Measurements from ENCODE around the gene SYNE2. TPM values are rescaled to one million over a fixed set of nuclear protein-coding genes. Genes with fewer than 3 reads are reported as not detected.
"Not testable (repeated sequence)": the region's sequence is repeated elsewhere in the genome, so short reads cannot be mapped to it uniquely, and the experiment has no call there.

Gene SYNE2
- total RNA-seq, 1 experiment from 2014 or later: 67.4 TPM

GRCh38 chr14:64208261-64208660 is 355.5 kb downstream of the SYNE2 start:
- Mint-ChIP-seq H3K36me3 (ENCODE audit: insufficient read depth, unreplicated experiment) (peaks cover 79% of the 10 kb centered on the region), H3K4me1 (ENCODE audit: insufficient read depth, unreplicated experiment) (no peaks in the 10 kb centered on the region), H3K9me3 (ENCODE audit: unreplicated experiment) (no peaks in the 10 kb centered on the region), H3K27ac (ENCODE audit: low read depth, unreplicated experiment) (no peak overlapping the region), H3K27me3 (ENCODE audit: insufficient read depth, unreplicated experiment) (no peaks in the 10 kb centered on the region), H3K4me3 (ENCODE audit: unreplicated experiment) (no peak overlapping the region)
- intact Hi-C loops (cut with micrococcal nuclease): no loop called here
- ChIA-PET CTCF (interaction anchor here (0.6 to 1.5 kb wide), 2 partner anchors 97 to 198 kb away, joined by 3 to 4 read pairs; no protein-coding TSS in a partner anchor), POLR2A (no interaction called here)
- no TSS peak for BruUV-seq (replicated peaks)
- no peak for TF ChIP-seq CTCF (IDR thresholded peaks at IDR 0.05; ENCODE audit: unreplicated experiment)
- DNase-seq (ENCODE audit: unreplicated experiment): no peak

GRCh38 chr14:64208981-64209380 is 356.2 kb downstream of the SYNE2 start:
- no peaks in the 10 kb centered on the region for H3K9me3 Mint-ChIP-seq (ENCODE audit: unreplicated experiment)
- TF ChIP-seq CTCF (IDR thresholded peaks at IDR 0.05; ENCODE audit: unreplicated experiment): no peak
- no peaks in the 10 kb centered on the region for H3K27me3 Mint-ChIP-seq (ENCODE audit: insufficient read depth, unreplicated experiment)
- POLR2A ChIA-PET: no interaction called here
- no peak overlapping the region for H3K4me3 Mint-ChIP-seq (ENCODE audit: unreplicated experiment)
- peaks cover 79% of the 10 kb centered on the region for H3K36me3 Mint-ChIP-seq (ENCODE audit: insufficient read depth, unreplicated experiment)
- no peak overlapping the region for H3K27ac Mint-ChIP-seq (ENCODE audit: low read depth, unreplicated experiment)
- intact Hi-C loops (cut with micrococcal nuclease): no loop called here
- no peaks in the 10 kb centered on the region for H3K4me1 Mint-ChIP-seq (ENCODE audit: insufficient read depth, unreplicated experiment)
- no peak for DNase-seq (ENCODE audit: unreplicated experiment)
- BruUV-seq (replicated peaks): no TSS peak
- CTCF ChIA-PET: interaction anchor here (1.5 kb wide), 1 partner anchor 198 kb away, joined by 4 read pairs; no protein-coding TSS in a partner anchor

- peaks cover 79% of the 10 kb centered on the region for H3K36me3 Mint-ChIP-seq (ENCODE audit: insufficient read depth, unreplicated experiment)
- intact Hi-C loops (cut with micrococcal nuclease): no loop called here
- H3K27ac Mint-ChIP-seq (ENCODE audit: low read depth, unreplicated experiment): no peak overlapping the region
- POLR2A ChIA-PET: interaction anchor here (1.1 kb wide), 1 partner anchor 10 kb away, joined by 3 read pairs; no protein-coding TSS in a partner anchor
- DNase-seq (ENCODE audit: unreplicated experiment): no peak
- no peak for TF ChIP-seq CTCF (IDR thresholded peaks at IDR 0.05; ENCODE audit: unreplicated experiment)
- no peaks in the 10 kb centered on the region for H3K4me1 Mint-ChIP-seq (ENCODE audit: insufficient read depth, unreplicated experiment)
- no TSS peak for BruUV-seq (replicated peaks)
- no peaks in the 10 kb centered on the region for H3K27me3 Mint-ChIP-seq (ENCODE audit: insufficient read depth, unreplicated experiment)
- no peak overlapping the region for H3K4me3 Mint-ChIP-seq (ENCODE audit: unreplicated experiment)
- CTCF ChIA-PET: interaction anchor here (0.5 to 1.5 kb wide), 2 partner anchors 199 to 822 kb away, joined by 4 to 5 read pairs; no protein-coding TSS in a partner anchor
- no peaks in the 10 kb centered on the region for H3K9me3 Mint-ChIP-seq (ENCODE audit: unreplicated experiment)
Measured at GRCh38 chr14:64209444-64210131, 356.8 kb downstream of the SYNE2 start.

- peaks cover 83% of the 10 kb centered on the region for H3K36me3 Mint-ChIP-seq (ENCODE audit: insufficient read depth, unreplicated experiment)
- intact Hi-C loops (cut with micrococcal nuclease): no loop called here
- ChIA-PET CTCF (no interaction called here), POLR2A (interaction anchor here (1.1 kb wide), 1 partner anchor 10 kb away, joined by 3 read pairs; no protein-coding TSS in a partner anchor)
- H3K4me3 Mint-ChIP-seq (ENCODE audit: unreplicated experiment): no peak overlapping the region
- no peak overlapping the region for H3K27ac Mint-ChIP-seq (ENCODE audit: low read depth, unreplicated experiment)
- no peaks in the 10 kb centered on the region for H3K9me3 Mint-ChIP-seq (ENCODE audit: unreplicated experiment)
- no peak for DNase-seq (ENCODE audit: unreplicated experiment)
- no peaks in the 10 kb centered on the region for H3K4me1 Mint-ChIP-seq (ENCODE audit: insufficient read depth, unreplicated experiment)
- no peaks in the 10 kb centered on the region for H3K27me3 Mint-ChIP-seq (ENCODE audit: insufficient read depth, unreplicated experiment)
- BruUV-seq (replicated peaks): no TSS peak
- no peak for TF ChIP-seq CTCF (IDR thresholded peaks at IDR 0.05; ENCODE audit: unreplicated experiment)
Measured at GRCh38 chr14:64210216-64210615, 357.4 kb downstream of the SYNE2 start.

- H3K9me3 Mint-ChIP-seq (ENCODE audit: unreplicated experiment); DNase-seq (ENCODE audit: unreplicated experiment); H3K4me3 Mint-ChIP-seq (ENCODE audit: unreplicated experiment); BruUV-seq (replicated peaks); H3K27ac Mint-ChIP-seq (ENCODE audit: low read depth, unreplicated experiment); H3K4me1 Mint-ChIP-seq (ENCODE audit: insufficient read depth, unreplicated experiment); CTCF ChIA-PET; intact Hi-C loops (cut with micrococcal nuclease); H3K27me3 Mint-ChIP-seq (ENCODE audit: insufficient read depth, unreplicated experiment): not testable (repeated sequence)
- POLR2A ChIA-PET: interaction anchor here (1.0 kb wide), 1 partner anchor 10 kb away, joined by 3 read pairs; no protein-coding TSS in a partner anchor
- H3K36me3 Mint-ChIP-seq (ENCODE audit: insufficient read depth, unreplicated experiment): peaks cover 83% of the 10 kb centered on the region
Measured at GRCh38 chr14:64210912-64211311, 358.1 kb downstream of the SYNE2 start.

All from MCF 10A (cell line).